GM19351 (cell line): ENCODE measurements around the gene SLC1A3.

Source experiments
- ATAC-seq: cut with Tn5 transposase; IDR thresholded peaks from one replicate; pipeline ENCODE4 v1.9.1; 2021; ENCODE audit warnings: mild to moderate bottlenecking, moderate library complexity; ENCODE audit not compliant: unreplicated experiment

The SLC1A3 gene

GRCh38 chr5:36599986-36600779 lies 6.2 kb upstream of the SLC1A3 start:
- no peak for ATAC-seq

- no peak for ATAC-seq
Measured at GRCh38 chr5:36600917-36601527, 5.4 kb upstream of the SLC1A3 start.

GRCh38 chr5:36602704-36603321 lies 3.6 kb upstream of the SLC1A3 start:
- ATAC-seq, result no peak

- ATAC-seq, result no peak
Measured at GRCh38 chr5:36605241-36605640, 1.2 kb upstream of the SLC1A3 start.

DNA sequence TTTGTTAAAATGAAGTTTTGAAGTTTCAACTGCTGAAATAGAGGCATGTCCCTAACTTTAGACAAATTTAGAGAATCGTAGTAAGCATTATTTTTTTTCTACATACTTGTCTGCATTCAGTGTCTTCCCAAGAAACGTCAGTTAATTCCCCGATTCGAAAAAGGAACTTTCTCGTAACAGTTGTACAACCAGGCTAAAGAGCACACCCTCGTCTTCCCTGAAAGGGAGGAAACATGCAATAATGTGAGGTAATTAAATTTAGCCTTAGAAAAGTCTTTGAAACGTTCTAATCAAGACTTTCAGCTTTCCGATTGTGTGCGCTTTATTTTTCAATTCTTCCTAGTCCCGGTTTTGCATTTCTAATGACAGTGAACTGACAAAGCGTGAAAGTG lies 374 bp upstream of the SLC1A3 start:
- ATAC-seq, result no peak

DNA sequence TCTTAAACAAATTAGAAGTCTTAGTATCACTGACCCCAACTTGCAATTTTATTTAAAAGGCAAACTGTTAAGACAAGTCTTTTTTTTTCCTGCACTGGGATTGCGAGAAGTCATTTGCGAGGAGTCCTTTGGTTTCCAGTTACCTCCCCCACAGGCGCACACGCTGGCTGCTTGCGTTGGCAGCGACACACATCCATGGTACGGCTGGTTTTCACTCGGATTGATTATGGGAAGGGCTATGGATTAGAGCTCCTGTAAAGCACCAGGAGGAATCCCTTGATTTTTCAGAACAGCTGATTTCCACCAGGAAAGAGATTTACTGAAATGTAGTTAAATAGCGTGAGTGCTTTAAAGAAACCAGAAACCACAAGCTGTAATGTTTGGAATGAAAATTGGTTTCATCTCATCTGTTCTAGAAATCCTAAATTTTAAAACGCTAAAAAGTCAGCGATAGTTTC lies 737 bp downstream of the SLC1A3 start:
- ATAC-seq, result no peak

DNA sequence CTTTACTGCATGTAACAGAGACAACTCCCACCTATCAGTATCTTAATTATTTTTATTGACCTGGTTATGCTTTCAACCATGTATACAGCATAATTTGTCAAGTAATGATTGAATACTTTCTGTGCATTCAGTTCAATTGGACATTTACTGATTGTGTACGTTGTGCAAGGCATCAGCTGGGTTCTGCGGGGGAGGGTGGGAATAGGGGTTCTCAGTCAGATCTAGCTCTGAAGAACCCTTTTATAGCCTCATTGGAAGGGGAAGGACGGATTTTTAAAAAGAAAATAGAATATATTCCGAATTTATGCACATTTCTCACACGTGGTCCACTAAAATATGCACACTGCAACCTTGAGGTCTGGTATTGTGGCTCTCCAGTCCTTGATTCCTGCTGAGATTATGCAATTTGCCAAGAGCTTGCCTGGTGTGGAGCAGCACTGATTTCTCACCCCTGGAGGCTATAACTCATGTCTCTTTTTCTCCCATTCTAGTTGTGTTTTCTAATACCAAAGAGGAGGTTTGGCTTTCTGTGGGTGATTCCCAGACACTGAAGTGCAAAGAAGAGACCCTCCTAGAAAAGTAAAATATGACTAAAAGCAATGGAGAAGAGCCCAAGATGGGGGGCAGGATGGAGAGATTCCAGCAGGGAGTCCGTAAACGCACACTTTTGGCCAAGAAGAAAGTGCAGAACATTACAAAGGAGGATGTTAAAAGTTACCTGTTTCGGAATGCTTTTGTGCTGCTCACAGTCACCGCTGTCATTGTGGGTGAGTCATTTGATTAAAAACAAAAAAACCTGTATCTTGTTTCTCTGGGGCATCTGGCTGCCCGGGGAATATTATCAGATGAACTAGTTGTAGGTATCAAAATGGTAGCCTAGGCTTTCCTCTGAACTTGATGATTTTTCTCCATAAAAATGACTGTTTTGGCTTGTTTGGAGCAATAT lies 1.7 kb downstream of the SLC1A3 start:
- no peak for ATAC-seq

DNA sequence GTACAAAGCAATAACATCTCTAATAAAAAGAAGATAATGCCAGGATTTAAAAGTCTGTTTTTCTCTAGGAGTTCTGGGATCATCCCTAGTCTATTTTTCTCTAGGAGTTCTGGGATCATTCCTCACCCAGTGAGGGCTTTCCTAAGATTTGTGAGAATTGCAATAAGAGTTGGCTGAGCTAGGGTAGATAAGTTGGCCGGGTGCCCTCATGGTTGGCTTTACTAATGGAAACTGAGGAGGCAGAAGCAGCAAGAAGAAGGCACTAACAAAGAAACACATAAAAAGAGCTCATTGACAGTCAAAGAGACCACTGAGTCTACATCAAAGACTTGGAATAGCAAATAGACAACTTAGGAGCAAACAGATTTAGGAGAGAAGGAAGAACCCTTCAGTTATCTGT lies 4.2 kb downstream of the SLC1A3 start:
- ATAC-seq, result no peak

DNA sequence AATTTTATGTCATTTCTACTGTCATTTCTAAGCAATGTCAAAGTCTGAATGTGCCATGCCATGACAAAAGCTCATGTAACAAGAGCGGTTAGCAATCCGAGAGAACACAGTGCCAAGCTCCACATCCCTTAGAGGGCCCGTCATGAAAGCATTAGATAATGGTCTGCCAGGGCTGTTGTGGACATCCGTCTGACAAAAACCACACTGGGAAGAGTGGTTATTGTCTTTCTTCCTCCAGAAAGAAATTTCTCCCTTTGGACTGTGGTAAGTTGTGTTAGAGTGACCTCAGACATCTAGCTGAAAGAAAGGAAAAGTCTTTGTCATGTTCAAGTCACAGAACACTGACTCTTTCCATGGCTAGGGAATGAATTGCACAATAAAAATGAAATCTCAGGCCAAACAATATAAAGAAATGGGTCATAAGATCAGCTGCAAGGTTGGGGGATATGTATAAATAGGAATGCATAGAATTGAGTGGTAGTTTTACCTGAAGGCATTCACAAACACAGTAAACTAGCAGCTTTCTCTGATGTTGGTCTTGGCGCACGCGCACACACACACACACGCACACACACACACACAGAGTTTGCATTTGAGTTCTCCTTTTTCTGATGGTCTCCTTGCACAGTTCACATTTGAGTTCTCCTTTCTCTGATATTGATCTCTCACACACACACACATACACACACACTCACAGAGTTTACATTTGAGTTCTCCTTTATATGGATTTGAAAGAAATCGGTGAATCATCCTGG lies 5.3 kb downstream of the SLC1A3 start:
- no peak for ATAC-seq

GRCh38 chr5:36613241-36613640 lies 6.8 kb downstream of the SLC1A3 start:
- ATAC-seq, result no peak

GRCh38 chr5:36613771-36614656 lies 7.6 kb downstream of the SLC1A3 start:
- ATAC-seq, result no peak

DNA sequence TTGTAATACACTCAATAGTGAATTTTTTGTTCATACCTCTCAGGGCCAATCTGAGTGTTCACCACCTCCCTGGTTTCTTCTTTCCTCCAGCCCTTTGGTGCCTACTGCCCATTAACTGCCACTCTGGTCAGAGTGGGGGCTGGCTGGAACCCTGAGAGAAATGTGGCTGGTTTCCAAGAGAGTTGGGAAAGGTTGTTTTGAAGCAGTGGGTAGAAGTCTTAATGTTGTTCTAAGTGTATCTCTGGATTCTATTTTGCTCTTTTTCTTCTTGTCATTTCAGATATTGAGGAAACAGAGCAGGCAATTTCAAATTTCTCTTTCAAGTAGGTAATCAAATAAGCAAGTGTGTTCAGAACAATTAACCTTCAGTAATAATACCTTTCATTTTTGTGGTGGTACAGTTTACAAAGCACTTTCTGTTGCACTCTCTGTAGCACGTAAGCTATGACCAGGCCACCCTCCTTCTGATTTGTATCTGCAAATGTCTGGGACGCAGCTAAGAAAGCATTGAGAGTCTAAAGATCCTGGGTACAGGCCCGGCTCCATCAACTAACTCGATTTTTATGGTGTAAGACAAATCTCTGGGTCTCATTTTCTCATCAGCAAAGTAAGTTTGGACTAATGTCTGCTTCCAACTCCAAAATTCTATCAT lies 8.4 kb downstream of the SLC1A3 start:
- no peak for ATAC-seq

GRCh38 chr5:36619012-36619635 lies 12.7 kb downstream of the SLC1A3 start:
- ATAC-seq, result no peak

GRCh38 chr5:36621985-36622384 lies 15.6 kb downstream of the SLC1A3 start:
- ATAC-seq, result no peak

DNA sequence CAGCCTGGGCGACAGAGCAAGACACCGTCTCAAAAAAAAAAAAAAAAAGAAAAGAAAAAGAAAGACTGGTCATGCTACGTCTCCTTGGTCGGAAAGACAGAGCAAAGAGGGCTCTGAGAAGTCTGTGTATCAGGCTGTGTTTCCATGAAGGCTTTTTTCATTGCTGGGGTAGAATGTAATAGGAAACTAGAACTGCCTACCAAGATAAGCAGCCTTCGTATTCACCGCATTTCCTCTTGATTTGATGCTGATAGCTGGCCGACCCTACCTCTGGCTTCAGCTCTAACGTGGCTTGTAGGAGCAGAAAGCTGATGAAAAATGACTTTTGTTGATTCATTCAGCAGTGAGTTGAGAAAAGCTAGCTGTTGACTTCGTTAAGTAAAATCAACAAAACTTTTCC lies 17.4 kb downstream of the SLC1A3 start:
- no peak for ATAC-seq

GRCh38 chr5:36624277-36624676 lies 17.9 kb downstream of the SLC1A3 start:
- no peak for ATAC-seq

- ATAC-seq, result no peak
Measured at GRCh38 chr5:36628695-36629094, 22.3 kb downstream of the SLC1A3 start.

DNA sequence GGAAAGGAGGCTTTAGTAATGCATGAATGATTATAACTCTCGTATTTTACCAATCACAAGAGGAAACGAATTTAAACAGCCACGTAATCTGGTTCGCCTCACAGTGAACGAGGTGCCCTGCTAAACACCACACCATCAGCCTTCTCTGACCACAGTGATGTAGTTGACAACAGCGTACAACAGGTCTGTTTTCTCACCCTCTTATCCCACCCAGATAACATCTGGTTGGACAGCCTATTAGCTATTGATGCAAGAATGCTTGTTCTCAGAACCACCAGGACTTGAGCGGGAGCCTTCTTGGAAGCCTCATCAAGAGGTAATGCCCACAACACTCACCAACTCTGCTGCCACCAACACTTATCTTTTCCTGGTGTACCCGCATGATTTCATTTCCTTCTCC lies 23.3 kb downstream of the SLC1A3 start:
- no peak for ATAC-seq
